Activated CD4-positive, alpha-beta T cell treated with anti-CD3 and anti-CD28 coated beads, Interleukin-2, amount 50 U/mL, for 16 hours (primary cell): ENCODE measurements around the gene ZFAND3.

Experiments used
- DNase-seq: peaks from one replicate; pipeline ENCODE4 v3.0.0-alpha.2; 2020

Gene ZFAND3

GRCh38 chr6:37819177-37819801 lies at the start of gene ZFAND3:
TSS of gene ZFAND3 (plus strand) at chr6:37819727. CDS start at chr6:37819946, 219 bp downstream.
- DNase-seq = peak; percentile 94

GRCh38 chr6:37774028-37774680 lies 45.4 kb upstream of the ZFAND3 start:
- no peak for DNase-seq

- no peak for DNase-seq
Measured at GRCh38 chr6:37776566-37776965, 43.0 kb upstream of the ZFAND3 start.

- no peak for DNase-seq
Measured at GRCh38 chr6:37777272-37777834, 42.2 kb upstream of the ZFAND3 start.

GRCh38 chr6:37779111-37779800 lies 40.3 kb upstream of the ZFAND3 start:
- DNase-seq = no peak

- no peak for DNase-seq
Measured at GRCh38 chr6:37779902-37780628, 39.5 kb upstream of the ZFAND3 start.

- no peak for DNase-seq
Measured at GRCh38 chr6:37781788-37782187, 37.7 kb upstream of the ZFAND3 start.

GRCh38 chr6:37783025-37783855 lies 36.3 kb upstream of the ZFAND3 start:
- no peak for DNase-seq

GRCh38 chr6:37783856-37784584 lies 35.5 kb upstream of the ZFAND3 start:
- DNase-seq = no peak

GRCh38 chr6:37784585-37784967 lies 35.0 kb upstream of the ZFAND3 start:
- DNase-seq = no peak

GRCh38 chr6:37785002-37785662 lies 34.4 kb upstream of the ZFAND3 start:
- DNase-seq = no peak

GRCh38 chr6:37785663-37786270 lies 33.8 kb upstream of the ZFAND3 start:
- DNase-seq = no peak

GRCh38 chr6:37787216-37787615 lies 32.3 kb upstream of the ZFAND3 start:
- DNase-seq = no peak

- no peak for DNase-seq
Measured at GRCh38 chr6:37788259-37788658, 31.3 kb upstream of the ZFAND3 start.

GRCh38 chr6:37791156-37791919 lies 28.2 kb upstream of the ZFAND3 start:
- DNase-seq = peak; percentile 93

GRCh38 chr6:37792457-37793033 lies 27.0 kb upstream of the ZFAND3 start:
- DNase-seq = no peak

GRCh38 chr6:37793067-37793466 lies 26.5 kb upstream of the ZFAND3 start:
- DNase-seq = no peak

- DNase-seq = no peak
Measured at GRCh38 chr6:37794825-37795224, 24.7 kb upstream of the ZFAND3 start.
